Mesendoderm (in vitro differentiated cells): ENCODE data around the gene UMODL1.
"Not testable (repeated sequence)": the region's sequence is repeated elsewhere in the genome, so short reads cannot be mapped to it uniquely, and the experiment has no call there.

ENCODE experiments used
- DNase-seq: peaks from one replicate; pipeline ENCODE4 v3.0.0; 2013
- H2AK5ac ChIP-seq: 2 replicates; pipeline ENCODE4 v1.6.1; 2013; ENCODE audit warnings: low read length, inconsistent platforms
- H2BK120ac ChIP-seq: 2 replicates; pipeline ENCODE4 v1.6.1; 2013; ENCODE audit warnings: low read depth, mild to moderate bottlenecking, low read length, moderate library complexity, mixed read lengths
- H2BK15ac ChIP-seq: replicated peaks from 2 replicates; pipeline ENCODE4 v1.6.1; 2013; ENCODE audit warnings: low read depth, mild to moderate bottlenecking, moderate library complexity
- H2BK5ac ChIP-seq: 2 replicates; pipeline ENCODE4 v1.6.1; 2013; ENCODE audit warnings: low read length, inconsistent platforms
- H3K18ac ChIP-seq: 2 replicates; pipeline ENCODE4 v1.6.1; 2013; ENCODE audit warnings: mild to moderate bottlenecking, low read length, mixed read lengths
- H3K23ac ChIP-seq: one replicate; pipeline ENCODE4 v1.6.1; 2013; ENCODE audit warnings: low read length
- H3K27ac ChIP-seq: 2 replicates; pipeline ENCODE4 v1.5.1; 2013; ENCODE audit warnings: low read depth, mild to moderate bottlenecking, inconsistent platforms, low read length, moderate library complexity
- H3K27me3 ChIP-seq: 2 replicates; pipeline ENCODE4 v1.6.1; 2013; ENCODE audit warnings: low read length, control low read depth, mild to moderate bottlenecking, inconsistent platforms; ENCODE audit not compliant: insufficient read depth, poor library complexity
- H3K36me3 ChIP-seq: 2 replicates; pipeline ENCODE4 v1.6.1; 2013; ENCODE audit warnings: low read length, inconsistent platforms; ENCODE audit not compliant: control insufficient read depth, insufficient read depth
- H3K4ac ChIP-seq: one replicate; pipeline ENCODE4 v1.6.1; 2013; ENCODE audit warnings: low read depth, mild to moderate bottlenecking, low read length, moderate library complexity
- H3K4me1 ChIP-seq: 2 replicates; pipeline ENCODE4 v1.6.1; 2013; ENCODE audit warnings: low read depth, low read length, inconsistent platforms; ENCODE audit not compliant: control insufficient read depth
- H3K4me2 ChIP-seq: 2 replicates; pipeline ENCODE4 v1.6.1; 2013; ENCODE audit warnings: low read length
- H3K4me3 ChIP-seq: 2 replicates; pipeline ENCODE4 v1.5.1; 2013; ENCODE audit warnings: mild to moderate bottlenecking, low read length
- H3K56ac ChIP-seq: one replicate; pipeline ENCODE4 v1.6.1; 2013; ENCODE audit warnings: low read length
- H3K79me1 ChIP-seq: 2 replicates; pipeline ENCODE4 v1.6.1; 2013; ENCODE audit warnings: low read length, inconsistent platforms
- H3K79me2 ChIP-seq: 2 replicates; pipeline ENCODE4 v1.6.1; 2013; ENCODE audit warnings: mild to moderate bottlenecking, low read length; ENCODE audit not compliant: control insufficient read depth, insufficient read depth
- H3K9ac ChIP-seq: 2 replicates; pipeline ENCODE4 v1.6.1; 2013; ENCODE audit warnings: low read length, inconsistent platforms
- H4K5ac ChIP-seq: one replicate; pipeline ENCODE4 v1.6.1; 2013; ENCODE audit warnings: low read length
- H4K8ac ChIP-seq: one replicate; pipeline ENCODE4 v1.6.1; 2013; ENCODE audit warnings: low read depth, mild to moderate bottlenecking, control low read depth, low read length, moderate library complexity
- WGBS: extraction: QIAGEN DNeasy Blood & Tissue Kit; methylation state at CpG from one replicate; pipeline ENCODE4 v1.1.7; 2013; ENCODE audit warnings: low lambda C conversion rate, missing lambda C conversion rate; ENCODE audit not compliant: insufficient coverage; ENCODE audit errors: extremely low coverage; 5-methylcytosine and 5-hydroxymethylcytosine counted together

Gene UMODL1

DNA sequence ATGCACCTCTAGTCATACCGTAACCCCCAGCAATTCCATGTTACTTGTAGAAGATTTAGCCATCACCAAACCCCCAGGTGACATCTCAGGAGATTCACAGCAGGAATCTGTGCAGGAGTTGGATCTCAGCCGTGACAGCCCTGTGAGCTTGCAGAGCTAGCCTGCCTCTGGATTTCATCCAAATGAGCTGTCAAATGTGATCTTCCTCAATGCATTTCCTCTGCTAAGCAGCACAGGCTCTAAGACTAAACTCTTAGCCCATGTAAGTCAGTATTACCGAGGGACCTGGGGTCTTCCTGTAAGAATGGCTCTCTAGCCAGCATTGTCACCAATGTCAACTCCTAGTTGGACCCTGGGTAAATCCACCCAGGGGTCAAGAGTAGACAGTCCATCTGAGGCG is 41.7 kb downstream of the UMODL1 start:
- Histone ChIP-seq H2BK5ac (no peak overlapping the region), H3K36me3 (no peaks in the 10 kb centered on the region), H3K4me1 (no peaks in the 10 kb centered on the region), H3K56ac (no peak overlapping the region), H3K79me2 (no peaks in the 10 kb centered on the region), H4K8ac (no peak overlapping the region), H3K4me3 (no peak overlapping the region), H3K27ac (no peak overlapping the region), H2BK15ac (no peak overlapping the region), H4K5ac (no peak overlapping the region), H3K4ac (no peak overlapping the region), H2AK5ac (no peak overlapping the region), H3K4me2 (no peak overlapping the region), H2BK120ac (no peak overlapping the region), H3K23ac (no peak overlapping the region), H3K27me3 (no peaks in the 10 kb centered on the region), H3K79me1 (no peaks in the 10 kb centered on the region), H3K18ac (no peak overlapping the region), H3K9ac (no peak overlapping the region)
- no peak for DNase-seq
- no CpG with 5 or more reads among the region's 4 CpGs for WGBS

DNA sequence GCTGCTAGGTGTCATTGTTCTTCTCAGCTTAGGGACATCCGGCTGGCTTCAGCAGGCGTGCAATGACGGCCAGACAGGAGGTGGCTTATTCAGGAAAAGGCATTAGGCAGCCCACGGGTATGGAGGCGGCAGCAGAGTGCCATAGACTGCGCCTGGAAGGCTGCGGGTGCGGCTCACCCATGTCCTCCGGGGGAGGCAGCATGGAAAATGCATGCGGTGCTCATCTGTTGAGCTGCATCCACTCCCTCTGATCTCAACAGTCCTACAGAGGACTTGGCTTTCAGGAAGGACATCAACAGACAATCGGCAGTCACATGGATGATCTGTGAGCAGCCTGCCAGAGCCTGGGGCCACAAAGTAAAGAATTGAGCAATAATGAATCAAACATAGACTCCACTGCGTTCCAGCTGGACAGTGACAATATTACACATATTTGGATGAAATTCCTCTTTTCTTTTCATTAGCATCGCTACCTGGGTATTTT is 42.9 kb downstream of the UMODL1 start:
- no peak overlapping the region for H4K5ac ChIP-seq
- no peak overlapping the region for H2BK15ac ChIP-seq
- no peak overlapping the region for H3K23ac ChIP-seq
- no peak overlapping the region for H3K4ac ChIP-seq
- H2AK5ac ChIP-seq: no peak overlapping the region
- no peak overlapping the region for H3K56ac ChIP-seq
- no peaks in the 10 kb centered on the region for H3K27me3 ChIP-seq
- H3K4me1 ChIP-seq: no peaks in the 10 kb centered on the region
- H3K36me3 ChIP-seq: no peaks in the 10 kb centered on the region
- H2BK120ac ChIP-seq: no peak overlapping the region
- WGBS: no CpG with 5 or more reads among the region's 13 CpGs
- no peak overlapping the region for H3K4me3 ChIP-seq
- no peaks in the 10 kb centered on the region for H3K79me1 ChIP-seq
- no peak overlapping the region for H3K18ac ChIP-seq
- no peak overlapping the region for H4K8ac ChIP-seq
- no peaks in the 10 kb centered on the region for H3K79me2 ChIP-seq
- no peak for DNase-seq
- H2BK5ac ChIP-seq: no peak overlapping the region
- no peak overlapping the region for H3K9ac ChIP-seq
- no peak overlapping the region for H3K27ac ChIP-seq
- H3K4me2 ChIP-seq: no peak overlapping the region

DNA sequence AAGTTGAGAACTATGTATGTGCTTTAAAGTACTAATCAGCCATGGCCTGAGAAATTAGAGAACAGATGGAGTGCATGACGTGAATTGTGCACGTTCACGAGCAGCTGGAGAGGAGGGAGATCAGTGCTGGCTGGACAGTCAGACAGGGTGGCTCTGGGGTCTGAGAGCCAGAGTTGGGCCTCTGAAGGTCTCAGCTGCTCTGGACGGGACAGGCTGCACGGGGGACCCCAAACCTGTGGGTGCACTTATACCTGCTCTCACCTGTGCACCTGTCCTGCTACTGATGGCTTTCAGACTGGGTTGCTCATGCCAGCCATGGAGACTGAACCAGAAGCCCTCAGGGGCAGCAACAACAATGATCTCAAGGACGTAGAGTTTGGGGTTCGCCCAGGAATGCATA is 43.5 kb downstream of the UMODL1 start:
- no peak overlapping the region for H2AK5ac ChIP-seq
- H3K9ac ChIP-seq: no peak overlapping the region
- H3K4me2 ChIP-seq: no peak overlapping the region
- no peak overlapping the region for H2BK5ac ChIP-seq
- H3K79me1 ChIP-seq: no peaks in the 10 kb centered on the region
- no peaks in the 10 kb centered on the region for H3K27me3 ChIP-seq
- H2BK120ac ChIP-seq: no peak overlapping the region
- H3K79me2 ChIP-seq: no peaks in the 10 kb centered on the region
- no peak for DNase-seq
- H3K18ac ChIP-seq: no peak overlapping the region
- H3K4me1 ChIP-seq: no peaks in the 10 kb centered on the region
- no CpG with 5 or more reads among the region's 7 CpGs for WGBS
- no peak overlapping the region for H3K23ac ChIP-seq
- no peak overlapping the region for H4K8ac ChIP-seq
- no peak overlapping the region for H3K27ac ChIP-seq
- H4K5ac ChIP-seq: no peak overlapping the region
- no peak overlapping the region for H3K56ac ChIP-seq
- H3K36me3 ChIP-seq: no peaks in the 10 kb centered on the region
- H3K4ac ChIP-seq: no peak overlapping the region
- H3K4me3 ChIP-seq: no peak overlapping the region
- no peak overlapping the region for H2BK15ac ChIP-seq

DNA sequence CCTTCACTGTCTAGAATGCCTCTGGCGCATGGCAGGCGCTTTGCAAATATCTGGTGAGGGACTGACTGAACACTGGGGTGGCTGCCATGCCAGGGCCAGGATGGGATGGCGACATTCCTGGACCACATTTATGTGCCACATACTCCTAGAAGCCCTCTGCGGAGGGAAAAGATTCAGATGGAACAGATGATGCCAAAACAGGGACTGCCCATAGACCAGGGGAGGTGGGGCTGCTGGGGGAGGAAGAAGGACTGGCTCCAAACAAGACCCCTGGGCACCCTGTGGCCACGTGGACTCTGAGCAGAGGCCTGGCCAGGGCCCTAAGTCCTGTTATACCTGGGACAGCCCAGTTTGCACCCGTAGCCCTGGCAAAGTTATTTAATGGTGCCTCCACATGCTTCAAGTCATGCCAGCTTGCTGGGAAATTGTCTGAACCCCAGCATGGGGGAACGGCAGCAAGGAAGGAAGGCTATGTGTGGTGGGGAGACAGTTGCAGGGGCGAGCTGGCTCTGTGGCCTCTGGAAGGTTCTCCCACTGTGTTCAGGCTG is 44.1 kb downstream of the UMODL1 start:
- WGBS: no CpG with 5 or more reads among the region's 8 CpGs
- Histone ChIP-seq H2BK5ac (no peak overlapping the region), H3K27me3 (no peaks in the 10 kb centered on the region), H3K36me3 (no peaks in the 10 kb centered on the region), H4K8ac (no peak overlapping the region), H2BK15ac (no peak overlapping the region), H3K27ac (no peak overlapping the region), H3K4ac (no peak overlapping the region), H3K4me2 (no peak overlapping the region), H3K9ac (no peak overlapping the region), H2BK120ac (no peak overlapping the region), H4K5ac (no peak overlapping the region), H2AK5ac (no peak overlapping the region), H3K56ac (no peak overlapping the region), H3K79me1 (no peaks in the 10 kb centered on the region), H3K23ac (no peak overlapping the region), H3K18ac (no peak overlapping the region), H3K4me1 (no peaks in the 10 kb centered on the region), H3K4me3 (no peak overlapping the region), H3K79me2 (no peaks in the 10 kb centered on the region)
- DNase-seq: no peak

DNA sequence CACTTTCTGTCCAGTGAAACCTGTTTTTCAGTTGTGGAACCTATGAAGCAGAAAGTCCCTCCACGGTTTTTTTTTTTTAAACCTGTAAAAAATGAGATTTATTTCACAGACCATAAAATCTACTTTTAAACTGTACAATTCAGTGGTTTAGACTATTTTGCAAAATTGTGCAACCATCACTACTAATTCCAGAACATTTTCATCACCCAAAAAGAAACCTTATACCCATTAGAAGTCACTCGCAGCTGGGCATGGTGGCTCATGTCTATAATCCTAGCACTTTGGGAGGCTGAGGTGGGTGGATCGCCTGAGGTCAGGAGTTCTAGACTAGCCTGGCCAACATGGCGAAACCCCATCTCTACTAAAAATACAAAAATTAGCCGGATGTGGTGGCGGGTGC is 45.4 kb downstream of the UMODL1 start:
- not testable (repeated sequence) for H3K79me1 ChIP-seq, DNase-seq, H3K23ac ChIP-seq, H3K36me3 ChIP-seq, H3K79me2 ChIP-seq, H3K9ac ChIP-seq, H3K56ac ChIP-seq, H3K27ac ChIP-seq, H3K18ac ChIP-seq, H2BK5ac ChIP-seq, H2BK120ac ChIP-seq, H4K8ac ChIP-seq, H4K5ac ChIP-seq, H2BK15ac ChIP-seq, H3K4me1 ChIP-seq, H3K4me2 ChIP-seq, H3K4ac ChIP-seq, H2AK5ac ChIP-seq, H3K27me3 ChIP-seq, H3K4me3 ChIP-seq
- WGBS: no CpG with 5 or more reads among the region's 6 CpGs

DNA sequence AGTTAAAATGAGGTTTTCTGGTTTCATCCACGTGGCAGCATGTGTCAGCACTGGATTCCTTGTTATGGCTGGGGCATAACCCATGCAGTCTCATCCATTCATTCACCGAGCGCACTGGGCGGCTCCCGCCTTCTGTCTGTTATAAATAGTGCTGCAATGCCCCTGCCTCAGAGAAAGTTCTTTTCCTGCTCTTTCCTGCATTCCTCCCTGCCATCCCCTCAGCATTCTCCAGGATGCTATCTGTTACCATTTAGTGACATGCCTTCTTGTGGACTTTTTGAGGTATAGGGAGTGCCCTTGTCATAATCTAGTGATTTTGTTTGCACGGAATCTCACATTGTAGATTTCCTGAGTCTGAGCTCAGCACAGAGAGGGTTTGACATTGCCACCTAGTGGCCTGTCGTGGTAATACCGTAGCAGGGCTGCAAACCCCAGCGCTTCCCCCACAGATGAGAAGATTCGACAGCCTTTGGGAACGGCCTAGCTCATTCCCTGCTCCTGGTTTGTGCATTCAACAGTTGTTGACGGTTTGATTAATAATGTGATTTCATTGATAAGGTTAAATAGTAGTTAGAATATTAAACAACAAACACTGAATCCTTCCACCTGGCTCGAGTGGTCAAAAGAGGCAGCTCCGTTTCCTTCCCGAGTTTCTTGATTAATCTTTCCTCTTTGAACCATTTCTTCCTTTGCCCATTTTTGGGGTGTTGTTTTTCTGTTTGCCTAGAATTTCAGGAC is 46.3 kb downstream of the UMODL1 start:
- H2BK5ac ChIP-seq: no peak overlapping the region
- no peak overlapping the region for H3K4me3 ChIP-seq
- H3K18ac ChIP-seq: no peak overlapping the region
- no peak overlapping the region for H4K8ac ChIP-seq
- no peak overlapping the region for H2BK15ac ChIP-seq
- no peaks in the 10 kb centered on the region for H3K4me1 ChIP-seq
- H4K5ac ChIP-seq: no peak overlapping the region
- no peak overlapping the region for H3K4me2 ChIP-seq
- peak; percentile 64 for DNase-seq
- H2BK120ac ChIP-seq: no peak overlapping the region
- no peak overlapping the region for H2AK5ac ChIP-seq
- no peaks in the 10 kb centered on the region for H3K27me3 ChIP-seq
- no peaks in the 10 kb centered on the region for H3K79me2 ChIP-seq
- H3K56ac ChIP-seq: no peak overlapping the region
- H3K23ac ChIP-seq: no peak overlapping the region
- H3K27ac ChIP-seq: no peak overlapping the region
- H3K4ac ChIP-seq: no peak overlapping the region
- WGBS: no CpG with 5 or more reads among the region's 15 CpGs
- H3K36me3 ChIP-seq: no peaks in the 10 kb centered on the region
- no peak overlapping the region for H3K9ac ChIP-seq
- H3K79me1 ChIP-seq: no peaks in the 10 kb centered on the region
